ENCODE results near the gene RABGAP1L. TPM values are rescaled to one million over a fixed set of nuclear protein-coding genes. Genes with fewer than 3 reads are reported as not detected.

The RABGAP1L gene
- total RNA-seq, 1 donor from 2014 or later: 30.2 TPM

- Mint-ChIP-seq H3K4me1 (ENCODE audit: unreplicated experiment) (no peaks in the 10 kb centered on the region), H3K9me3 (ENCODE audit: unreplicated experiment) (no peaks in the 10 kb centered on the region), H3K27ac (ENCODE audit: unreplicated experiment) (no peak overlapping the region), H3K4me3 (ENCODE audit: unreplicated experiment) (no peak overlapping the region), H3K36me3 (ENCODE audit: low read depth, unreplicated experiment) (no peaks in the 10 kb centered on the region), H3K27me3 (ENCODE audit: unreplicated experiment) (peaks cover 1% of the 10 kb centered on the region)
- no peak for DNase-seq (ENCODE audit: low spot score)
- TF ChIP-seq CTCF (IDR thresholded peaks at IDR 0.05; ENCODE audit: unreplicated experiment): no peak
Observed at GRCh38 chr1:174465855-174466254, 306.5 kb downstream of the RABGAP1L start.

- H3K4me3 Mint-ChIP-seq (ENCODE audit: unreplicated experiment): no peak overlapping the region
- peaks cover 1% of the 10 kb centered on the region for H3K27me3 Mint-ChIP-seq (ENCODE audit: unreplicated experiment)
- no peaks in the 10 kb centered on the region for H3K9me3 Mint-ChIP-seq (ENCODE audit: unreplicated experiment)
- no peak for DNase-seq (ENCODE audit: low spot score)
- no peak for TF ChIP-seq CTCF (IDR thresholded peaks at IDR 0.05; ENCODE audit: unreplicated experiment)
- H3K4me1 Mint-ChIP-seq (ENCODE audit: unreplicated experiment): no peaks in the 10 kb centered on the region
- H3K27ac Mint-ChIP-seq (ENCODE audit: unreplicated experiment): no peak overlapping the region
- H3K36me3 Mint-ChIP-seq (ENCODE audit: low read depth, unreplicated experiment): no peaks in the 10 kb centered on the region
Observed at GRCh38 chr1:174466607-174467006, 307.3 kb downstream of the RABGAP1L start.

- Mint-ChIP-seq H3K4me3 (ENCODE audit: unreplicated experiment) (no peak overlapping the region), H3K27ac (ENCODE audit: unreplicated experiment) (no peak overlapping the region), H3K36me3 (ENCODE audit: low read depth, unreplicated experiment) (no peaks in the 10 kb centered on the region), H3K9me3 (ENCODE audit: unreplicated experiment) (no peaks in the 10 kb centered on the region), H3K27me3 (ENCODE audit: unreplicated experiment) (no peaks in the 10 kb centered on the region), H3K4me1 (ENCODE audit: unreplicated experiment) (peaks cover 11% of the 10 kb centered on the region)
- no peak for DNase-seq (ENCODE audit: low spot score)
- TF ChIP-seq CTCF (IDR thresholded peaks at IDR 0.05; ENCODE audit: unreplicated experiment): no peak
Observed at GRCh38 chr1:174469052-174469451, 309.7 kb downstream of the RABGAP1L start.

GRCh38 chr1:174469687-174470086 is 310.4 kb downstream of the RABGAP1L start:
- Mint-ChIP-seq H3K4me1 (ENCODE audit: unreplicated experiment) (peaks cover 11% of the 10 kb centered on the region), H3K9me3 (ENCODE audit: unreplicated experiment) (no peaks in the 10 kb centered on the region), H3K4me3 (ENCODE audit: unreplicated experiment) (no peak overlapping the region), H3K27me3 (ENCODE audit: unreplicated experiment) (no peaks in the 10 kb centered on the region), H3K27ac (ENCODE audit: unreplicated experiment) (no peak overlapping the region), H3K36me3 (ENCODE audit: low read depth, unreplicated experiment) (no peaks in the 10 kb centered on the region)
- no peak for TF ChIP-seq CTCF (IDR thresholded peaks at IDR 0.05; ENCODE audit: unreplicated experiment)
- no peak for DNase-seq (ENCODE audit: low spot score)

GRCh38 chr1:174479281-174479680 is 320.0 kb downstream of the RABGAP1L start:
- Mint-ChIP-seq H3K4me3 (ENCODE audit: unreplicated experiment) (no peak overlapping the region), H3K4me1 (ENCODE audit: unreplicated experiment) (no peaks in the 10 kb centered on the region), H3K9me3 (ENCODE audit: unreplicated experiment) (no peaks in the 10 kb centered on the region), H3K27me3 (ENCODE audit: unreplicated experiment) (no peaks in the 10 kb centered on the region), H3K27ac (ENCODE audit: unreplicated experiment) (no peak overlapping the region), H3K36me3 (ENCODE audit: low read depth, unreplicated experiment) (no peaks in the 10 kb centered on the region)
- DNase-seq (ENCODE audit: low spot score): no peak
- no peak for TF ChIP-seq CTCF (IDR thresholded peaks at IDR 0.05; ENCODE audit: unreplicated experiment)

Data from endothelial cell (in vitro differentiated cells).